Femur (tissue), 1 donor: ENCODE measurements around the gene DYRK2.

Experiments
- DNase-seq: peaks from one replicate; pipeline ENCODE4 v3.0.0-alpha.2; 2017

DYRK2 gene

DNA sequence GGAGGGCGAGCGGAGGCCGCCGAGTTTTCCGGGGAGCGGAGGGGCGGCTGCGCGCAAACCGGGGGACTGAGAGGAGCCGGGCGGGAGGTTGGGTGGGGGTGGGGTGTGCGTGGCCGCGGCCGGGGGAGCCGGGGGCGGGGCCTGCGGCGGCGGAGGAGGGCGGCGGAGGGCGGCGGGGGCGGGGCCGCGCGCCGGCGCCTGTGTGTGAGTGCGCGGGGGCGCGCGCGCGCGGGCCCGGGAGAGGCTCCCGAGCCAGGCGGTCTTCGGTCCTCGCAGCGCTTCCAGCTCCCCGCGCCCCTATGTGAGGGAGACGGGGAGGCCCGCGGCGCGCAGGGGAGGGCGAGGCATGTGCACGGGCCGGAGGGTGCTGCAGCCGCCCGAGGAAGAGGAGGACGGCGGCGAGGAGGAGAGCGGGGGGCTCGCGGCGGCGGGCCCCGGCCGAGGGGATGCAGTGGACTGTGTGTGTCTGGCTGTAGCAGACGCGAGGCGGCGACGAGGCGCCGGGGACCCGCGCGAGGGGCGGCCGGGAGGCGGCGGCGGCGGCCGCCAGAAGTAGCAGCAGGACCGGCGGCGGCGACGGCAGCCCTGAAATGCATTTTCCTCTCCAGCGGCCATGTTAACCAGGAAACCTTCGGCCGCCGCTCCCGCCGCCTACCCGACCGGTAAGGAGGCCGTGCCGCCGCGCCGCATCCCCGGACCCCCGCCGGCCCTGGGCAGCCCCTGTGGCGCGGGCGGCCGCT, at the start of gene DYRK2:
TSS of gene DYRK2 (plus strand) at position 225 of the 740 bp plus-strand sequence. CDS start at position 614, 389 bp downstream.
- peak; percentile 90 for DNase-seq

DNA sequence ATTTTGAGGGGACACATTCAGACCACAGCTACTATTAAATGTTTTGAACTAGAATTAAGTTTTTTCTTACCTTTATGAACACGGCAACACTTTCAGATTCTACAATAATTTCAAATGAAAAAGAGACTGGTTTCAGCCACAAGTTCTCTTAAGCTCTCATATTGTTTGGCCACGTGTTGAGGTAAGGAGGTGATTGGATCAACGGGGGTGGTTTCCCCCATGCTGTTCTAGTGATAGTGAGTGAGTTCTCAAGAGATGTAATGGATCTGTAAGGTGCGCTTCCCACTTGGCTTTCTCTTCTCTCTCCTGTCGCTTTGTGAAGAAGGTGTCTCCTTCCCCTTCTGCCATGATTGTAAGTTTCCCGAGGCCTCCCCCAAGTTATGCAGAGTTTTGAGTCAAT, 48.9 kb upstream of the DYRK2 start:
- DNase-seq = no peak

DNA sequence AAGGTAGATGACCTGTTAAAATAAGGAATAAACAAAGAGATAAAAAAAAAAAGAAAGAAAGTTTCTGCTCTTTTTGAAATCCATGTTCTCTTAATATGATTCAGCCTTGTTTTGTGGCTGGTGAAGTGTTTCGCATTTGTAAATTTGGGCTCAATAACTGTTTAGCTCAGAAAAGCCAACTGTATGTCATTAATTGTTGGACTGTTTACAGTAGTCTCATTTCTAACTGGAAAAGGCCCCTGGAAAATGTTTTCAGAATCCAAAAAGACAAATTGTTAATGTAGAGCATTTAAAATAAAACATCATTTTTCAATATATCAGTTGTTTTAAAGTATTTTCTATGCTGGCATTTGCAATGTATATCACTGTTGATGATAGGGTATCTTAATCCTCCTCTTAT, 47.4 kb upstream of the DYRK2 start:
- no peak for DNase-seq

DNA sequence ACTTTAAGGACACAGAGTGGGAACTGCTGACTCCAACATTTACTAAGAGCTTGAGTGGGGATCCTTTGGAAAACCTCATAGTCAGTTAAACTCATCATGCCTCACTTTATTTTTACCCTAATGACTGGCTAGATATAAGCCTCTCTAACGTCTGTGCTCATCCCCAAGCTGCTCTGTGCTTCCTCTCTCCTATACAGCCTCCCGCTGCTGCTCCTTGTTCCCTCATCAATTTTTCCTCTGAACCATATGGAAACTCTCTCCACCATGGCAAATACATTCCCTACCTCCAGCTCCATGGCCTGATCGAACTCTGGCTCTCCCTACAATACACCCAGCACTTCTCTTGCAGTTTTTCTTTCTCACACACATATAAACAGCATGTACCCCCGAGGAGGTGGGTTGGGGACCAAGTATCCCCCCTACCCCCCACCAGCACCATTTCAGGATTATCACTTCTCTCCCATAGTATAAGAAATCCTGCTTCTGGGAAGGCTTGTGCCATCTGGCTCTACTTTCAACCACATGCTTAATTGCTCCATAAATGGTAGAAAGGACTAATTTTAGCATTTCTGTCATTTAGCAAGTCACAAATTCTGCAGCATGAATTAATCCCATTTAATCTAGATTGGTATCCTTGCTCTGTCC, 39.2 kb upstream of the DYRK2 start:
- no peak for DNase-seq

DNA sequence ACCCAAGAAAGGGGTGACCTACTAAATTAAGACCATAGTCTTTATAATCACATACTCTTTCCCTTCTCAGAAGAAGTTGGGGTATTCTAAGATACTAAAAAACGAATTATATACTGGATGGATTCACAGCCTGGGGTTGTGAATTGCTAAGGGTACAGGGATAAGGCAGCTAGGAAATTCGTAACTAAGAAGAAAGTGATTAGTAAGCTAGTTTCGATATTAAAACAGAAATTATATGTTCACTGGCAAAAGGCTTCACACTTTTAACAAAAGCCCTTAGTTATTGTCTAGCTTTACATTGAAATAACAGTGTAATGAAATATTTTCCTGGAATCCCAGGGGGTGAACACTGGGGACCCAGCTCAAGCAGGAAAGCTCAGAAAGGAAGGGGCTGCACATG, 35.5 kb upstream of the DYRK2 start:
- DNase-seq = no peak

DNA sequence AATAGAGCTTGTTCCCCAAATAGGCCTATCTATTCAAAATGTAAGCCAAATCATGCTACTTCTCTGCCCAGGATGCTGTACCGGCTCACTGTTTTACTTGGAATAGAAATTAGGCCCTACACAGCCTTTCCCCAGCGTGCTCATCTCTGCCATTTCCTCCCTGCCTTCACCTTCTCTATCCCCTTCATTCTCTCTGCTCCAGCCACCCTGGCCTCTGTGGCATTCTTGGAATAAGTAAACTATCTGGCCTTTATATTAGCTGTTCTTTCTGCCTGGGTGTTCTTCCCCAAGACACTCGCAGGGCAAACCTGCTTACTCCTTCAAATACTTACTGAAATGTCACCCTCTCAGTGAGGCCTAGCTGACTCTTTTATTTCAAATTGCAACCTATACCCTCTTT, 30.9 kb upstream of the DYRK2 start:
- no peak for DNase-seq

DNA sequence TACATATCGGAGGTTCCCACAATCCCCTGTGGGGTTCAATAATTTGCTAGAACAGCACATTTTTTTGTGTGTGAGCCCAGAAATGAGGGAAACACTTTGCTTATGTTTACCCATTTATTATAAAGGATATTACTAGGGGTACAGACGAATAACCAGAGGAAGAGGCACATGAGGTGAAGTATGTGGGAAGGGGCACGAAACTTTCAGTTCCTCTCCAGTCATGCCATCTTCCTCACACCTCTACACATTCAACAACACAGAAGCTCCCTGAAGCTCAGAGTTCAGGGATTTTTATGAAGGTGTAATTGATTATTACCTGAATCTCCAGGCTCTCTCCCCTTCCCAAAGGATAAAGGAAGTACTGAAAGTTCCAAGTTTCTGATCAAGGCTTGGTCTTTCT, 30.2 kb upstream of the DYRK2 start:
- no peak for DNase-seq

DNA sequence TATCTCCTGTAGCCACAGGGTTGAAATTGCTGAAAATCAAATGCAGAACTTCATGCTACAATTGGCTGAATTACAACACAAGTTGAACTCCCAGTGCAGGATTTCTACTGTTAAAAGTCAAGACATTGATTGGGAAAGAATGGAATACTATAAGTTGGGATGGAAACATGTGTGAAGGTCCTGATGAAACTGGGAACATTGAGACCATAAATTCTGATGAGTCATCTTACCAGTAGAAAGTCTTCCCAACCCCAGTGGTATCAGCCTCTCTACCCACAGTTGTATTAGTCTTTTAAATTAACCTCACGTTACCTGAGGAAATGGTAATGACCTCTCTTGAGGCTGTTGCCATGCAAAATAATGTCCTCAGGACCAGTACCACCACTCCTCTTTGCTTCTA, 27.4 kb upstream of the DYRK2 start:
- DNase-seq = no peak

DNA sequence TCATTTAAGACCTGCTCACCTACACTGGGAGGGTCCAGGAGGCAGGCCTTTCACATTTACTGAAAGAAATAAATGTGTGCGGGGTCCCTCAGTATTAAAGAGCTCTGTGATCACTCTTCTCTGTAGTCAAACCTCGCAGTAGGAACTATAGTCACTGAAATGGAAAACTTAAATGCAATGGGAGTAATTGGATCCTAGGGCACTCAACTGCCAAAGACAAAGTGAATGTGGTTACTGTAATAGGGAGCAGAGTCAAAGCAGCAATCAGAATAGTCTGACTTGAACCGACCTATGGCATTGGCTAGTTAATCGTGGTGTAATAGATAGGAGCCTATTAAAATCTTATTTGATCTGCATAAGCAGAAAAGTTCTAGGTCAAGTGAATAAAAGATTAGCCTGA, 26.6 kb upstream of the DYRK2 start:
- DNase-seq = no peak

DNA sequence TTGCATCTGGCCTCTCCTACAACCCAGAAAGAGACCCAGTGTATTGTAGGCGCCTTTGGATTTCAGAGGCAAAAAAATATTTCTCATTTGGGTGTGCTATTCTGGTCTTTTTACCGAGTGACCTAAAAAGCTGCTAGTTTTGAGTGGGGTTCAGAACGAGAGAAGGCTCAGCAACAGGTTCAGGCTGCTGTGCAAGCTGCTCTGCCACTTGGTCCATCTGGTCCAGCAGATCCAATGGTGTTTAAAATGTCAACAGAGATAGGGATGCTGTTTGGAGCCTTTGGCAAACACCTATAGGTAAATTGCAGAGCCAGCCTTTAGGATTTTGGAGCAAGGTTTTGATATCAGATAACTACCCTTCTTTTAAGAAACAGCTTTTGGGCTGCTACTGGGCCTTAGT, 25.3 kb upstream of the DYRK2 start:
- no peak for DNase-seq

DNA sequence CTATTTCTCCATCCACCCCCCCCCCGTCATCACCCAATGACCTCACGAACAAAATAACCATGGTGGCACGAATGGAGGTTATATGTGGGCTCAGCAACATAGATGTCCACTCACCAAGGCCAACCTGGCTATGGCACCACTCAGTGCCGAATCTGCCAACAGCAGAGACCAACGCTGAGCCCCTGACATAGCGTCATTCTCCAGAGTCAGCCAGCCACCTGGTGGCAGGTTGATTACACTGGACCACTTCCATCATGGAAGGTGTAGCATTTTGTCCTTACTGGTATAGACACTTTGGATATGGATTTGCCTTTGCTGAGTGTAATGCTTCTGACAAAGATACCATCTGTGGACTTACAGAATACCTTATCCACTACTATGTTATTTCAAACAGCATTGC, 24.2 kb upstream of the DYRK2 start:
- DNase-seq = no peak

DNA sequence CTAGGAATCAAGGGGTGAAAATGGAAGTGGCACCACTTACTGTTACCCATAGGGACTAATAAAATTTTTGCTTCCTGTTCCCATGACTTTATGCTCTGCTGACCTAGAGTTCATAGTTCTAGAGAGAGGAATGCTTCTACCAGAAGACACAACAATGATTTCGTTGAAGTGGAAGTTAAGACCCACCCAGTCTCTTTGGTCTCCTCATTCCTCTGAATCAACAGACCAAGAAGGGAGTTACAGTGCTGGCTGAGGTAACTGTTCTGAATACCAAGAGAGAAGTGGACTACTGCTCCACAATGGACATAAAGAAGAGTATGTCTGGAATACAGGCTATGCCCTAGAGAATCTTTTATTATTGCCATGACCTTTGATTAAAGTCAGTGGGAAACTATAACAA, 23.5 kb upstream of the DYRK2 start:
- DNase-seq = no peak

DNA sequence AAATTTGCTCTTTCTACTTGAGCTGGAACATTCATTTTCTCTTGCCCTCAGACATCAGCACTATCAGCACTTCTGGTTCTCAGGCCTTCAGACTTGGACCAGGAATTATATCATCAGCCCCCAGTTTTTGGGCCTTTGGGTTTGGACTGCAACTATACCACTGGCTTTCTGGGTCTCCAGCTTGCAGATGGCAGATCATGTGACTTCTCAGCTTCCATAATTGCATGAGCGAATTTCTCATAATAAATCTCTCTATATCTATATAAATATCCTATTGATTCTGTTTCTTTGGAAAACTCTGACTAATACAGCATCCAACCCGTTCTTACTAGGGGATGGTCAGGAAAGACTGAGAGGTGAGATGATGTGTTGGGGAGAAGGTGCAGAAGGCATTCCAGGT, 22.4 kb upstream of the DYRK2 start:
- DNase-seq = no peak

DNA sequence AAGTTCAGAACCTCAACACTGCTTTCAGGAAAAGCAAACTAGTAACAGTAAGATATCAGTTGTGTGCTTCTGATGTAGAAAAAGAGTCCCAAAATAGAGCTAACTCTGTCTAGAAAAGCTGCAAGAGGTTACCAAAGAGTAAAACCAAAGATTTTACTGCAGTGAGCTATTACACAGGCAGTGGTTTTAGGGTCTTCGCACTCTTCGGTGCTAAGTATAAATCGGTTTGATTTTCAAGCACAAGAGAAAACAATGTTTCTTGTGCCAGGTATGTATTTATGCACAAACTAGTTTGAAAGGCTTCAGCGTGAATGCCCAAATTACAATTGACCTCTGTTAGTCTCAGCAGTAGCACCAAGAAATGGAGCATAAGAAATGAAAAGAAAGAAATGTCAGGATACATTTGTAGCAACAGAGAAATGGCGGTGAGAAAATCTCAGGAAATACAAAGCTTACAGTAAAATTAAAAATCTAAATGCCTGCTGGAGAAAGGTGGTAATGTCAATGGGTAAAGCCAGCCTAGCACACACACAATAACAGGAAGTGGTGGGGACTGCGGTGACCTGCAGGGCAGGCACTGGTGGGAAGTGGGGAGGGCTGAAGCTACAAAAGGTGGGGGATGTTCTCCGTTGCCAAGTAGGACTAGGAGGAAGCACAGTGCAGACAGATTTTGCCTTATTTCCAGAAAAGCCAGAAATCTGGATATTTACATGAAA, 18.0 kb upstream of the DYRK2 start:
- DNase-seq = peak; percentile 72

DNA sequence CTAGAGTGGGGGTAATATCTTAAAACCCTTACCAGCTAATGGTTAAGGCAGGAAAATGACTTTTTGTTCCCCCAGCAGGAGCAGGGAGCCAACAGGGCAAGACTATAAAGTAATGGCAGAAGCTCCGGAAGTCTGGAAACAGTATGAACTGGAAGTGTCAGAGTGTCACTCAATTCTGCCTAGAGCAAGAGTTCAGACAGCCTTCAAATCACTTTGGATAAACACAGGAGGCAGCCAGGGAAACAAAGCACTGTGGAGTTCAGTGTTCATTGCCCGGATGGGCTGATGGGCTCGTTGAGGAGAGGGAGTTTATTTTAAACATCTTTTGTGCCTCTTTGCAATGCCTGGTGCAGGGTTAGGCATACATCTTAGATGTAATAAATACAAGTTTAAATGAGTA, 16.5 kb upstream of the DYRK2 start:
- no peak for DNase-seq

DNA sequence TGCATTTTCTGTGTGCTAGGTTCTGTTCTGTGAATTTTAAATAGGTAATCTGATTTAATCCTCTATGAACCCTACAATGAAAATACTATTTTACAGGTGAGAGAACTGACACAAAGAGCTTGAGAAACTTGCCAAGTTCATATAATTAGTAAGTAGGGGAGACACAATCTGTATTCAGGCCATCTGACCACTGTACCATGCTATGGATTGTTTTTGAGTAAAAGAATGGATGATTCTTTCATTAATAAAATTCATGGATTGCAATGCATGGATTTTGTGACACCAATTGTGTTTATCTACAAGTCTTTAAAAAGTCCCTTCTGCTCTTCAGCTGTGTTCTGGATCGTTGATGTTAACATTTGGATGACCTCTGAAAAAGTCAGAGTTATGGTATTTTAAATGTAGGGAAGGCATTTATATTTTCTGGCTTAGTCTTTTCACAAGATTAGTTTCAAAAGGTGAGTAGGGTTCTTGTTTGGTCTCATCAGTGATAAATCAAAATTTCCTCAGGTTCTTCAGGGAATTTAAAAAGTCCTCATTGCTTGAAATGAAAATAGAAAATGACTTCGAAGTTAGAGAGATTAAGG, 15.4 kb upstream of the DYRK2 start:
- no peak for DNase-seq

DNA sequence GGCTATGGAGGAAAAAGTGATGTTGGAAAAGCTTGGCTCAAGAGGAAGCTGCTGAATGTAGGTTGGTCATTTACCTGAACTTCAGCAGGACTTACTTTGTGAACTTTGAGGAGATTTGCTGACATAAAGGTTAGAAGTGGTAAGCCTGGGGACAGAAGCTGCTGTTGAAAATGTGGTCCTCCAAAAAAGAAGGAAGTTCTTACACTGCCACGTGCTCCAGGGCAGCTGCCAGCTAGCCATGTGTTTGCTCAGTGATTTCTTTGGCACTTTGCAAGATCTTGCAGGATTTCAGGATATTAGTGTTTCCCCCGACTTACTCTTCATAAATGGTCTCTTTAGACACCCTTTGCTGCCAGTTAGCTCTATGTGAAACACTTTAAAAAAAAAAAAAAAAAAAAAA, 14.8 kb upstream of the DYRK2 start:
- DNase-seq = peak; percentile 40

DNA sequence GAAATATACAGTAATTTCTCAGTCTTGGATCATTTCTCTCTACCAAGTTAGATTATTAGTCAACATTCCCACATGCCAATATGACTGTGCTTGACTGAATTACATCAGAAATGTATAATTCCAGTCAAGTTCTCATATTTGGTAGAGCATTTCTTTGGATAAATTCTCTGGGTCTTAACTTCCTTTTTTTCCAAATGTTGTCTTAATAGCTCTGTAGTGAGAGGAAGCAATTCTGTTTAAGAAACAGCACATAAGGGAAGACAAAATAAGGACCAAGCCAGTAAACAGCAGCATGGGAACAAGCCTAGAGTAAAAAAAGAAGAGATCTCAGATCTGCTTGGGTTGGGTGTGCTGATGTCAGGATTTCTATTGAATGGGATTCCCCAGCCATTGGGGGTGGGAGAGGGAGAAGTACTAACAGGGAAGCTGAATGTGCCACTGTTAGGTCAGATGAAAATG, 14.2 kb upstream of the DYRK2 start:
- no peak for DNase-seq

DNA sequence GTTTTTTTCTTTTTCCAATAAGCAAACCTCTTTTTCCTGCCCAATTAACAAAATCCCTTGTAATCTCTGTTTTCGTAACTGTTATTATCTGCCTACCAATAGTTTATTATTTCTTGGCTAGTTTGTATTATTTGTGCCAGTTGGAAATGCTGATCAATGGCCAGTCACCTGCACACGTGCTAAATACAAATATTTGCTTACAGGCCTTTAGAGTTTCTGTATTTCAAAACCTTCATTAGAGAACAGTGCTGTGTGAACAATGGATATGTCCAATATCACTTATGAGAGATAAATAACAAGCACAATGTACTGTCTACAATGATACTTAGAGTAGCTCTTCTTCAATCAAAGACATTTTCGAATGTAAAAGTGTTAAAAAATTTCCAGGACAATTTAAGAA, 10.8 kb upstream of the DYRK2 start:
- no peak for DNase-seq

DNA sequence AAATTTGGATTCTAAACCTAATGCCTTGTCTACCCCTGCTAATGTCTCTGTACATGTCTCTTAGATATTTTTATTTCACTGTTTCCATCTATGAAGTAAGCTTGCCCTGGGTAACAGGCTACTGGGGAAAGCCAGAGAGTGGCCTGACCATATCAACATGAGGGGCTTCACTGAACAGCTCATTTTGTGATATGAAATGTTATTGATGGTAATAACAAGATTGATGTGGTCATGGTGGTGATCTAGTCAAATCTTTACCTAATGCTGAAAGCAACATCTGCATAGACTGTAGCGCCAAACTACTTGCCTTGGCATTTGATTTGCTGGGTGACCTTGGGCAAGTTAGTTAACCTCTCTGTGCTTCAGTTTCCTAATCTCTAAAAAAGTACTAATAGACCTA, 9.9 kb upstream of the DYRK2 start:
- DNase-seq = no peak

DNA sequence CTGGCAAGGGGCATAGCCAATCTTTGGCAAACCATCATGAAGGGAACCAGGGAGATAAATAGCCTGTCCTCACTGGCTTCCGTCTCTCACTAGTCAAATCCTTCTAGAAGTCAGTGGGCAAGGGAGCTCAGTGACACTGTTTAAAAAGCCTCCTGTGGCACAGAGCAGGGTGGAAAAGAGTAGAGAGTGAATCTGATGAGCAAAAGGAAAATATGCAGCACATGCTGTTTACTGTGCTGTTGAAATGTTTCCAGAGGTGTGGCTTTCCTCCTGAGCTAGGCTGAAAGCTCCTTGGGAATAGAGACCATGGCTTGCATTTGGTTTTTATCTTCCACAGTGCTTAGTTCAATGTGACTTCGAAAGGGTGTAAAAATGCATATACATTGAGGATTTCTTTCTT, 7.7 kb upstream of the DYRK2 start:
- no peak for DNase-seq

DNA sequence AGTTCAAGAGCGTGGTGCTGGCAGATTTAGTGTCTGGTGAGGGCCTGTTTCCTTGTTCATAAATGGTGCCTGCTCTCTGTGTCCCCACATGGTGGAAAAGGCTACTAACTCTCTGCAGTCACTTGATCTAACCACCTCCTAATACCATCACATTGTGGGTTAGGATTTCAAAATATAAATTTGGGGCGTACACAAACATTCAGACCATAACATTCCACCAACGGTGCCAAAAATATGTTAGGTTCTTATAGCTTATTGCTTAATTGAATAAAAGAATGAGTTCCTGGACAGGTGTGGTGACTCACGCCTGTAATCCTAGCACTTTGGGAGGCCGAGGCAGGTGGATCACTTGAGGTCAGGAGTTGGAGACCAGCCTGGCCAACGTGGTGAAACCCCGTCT, 3.4 kb upstream of the DYRK2 start:
- no peak for DNase-seq

DNA sequence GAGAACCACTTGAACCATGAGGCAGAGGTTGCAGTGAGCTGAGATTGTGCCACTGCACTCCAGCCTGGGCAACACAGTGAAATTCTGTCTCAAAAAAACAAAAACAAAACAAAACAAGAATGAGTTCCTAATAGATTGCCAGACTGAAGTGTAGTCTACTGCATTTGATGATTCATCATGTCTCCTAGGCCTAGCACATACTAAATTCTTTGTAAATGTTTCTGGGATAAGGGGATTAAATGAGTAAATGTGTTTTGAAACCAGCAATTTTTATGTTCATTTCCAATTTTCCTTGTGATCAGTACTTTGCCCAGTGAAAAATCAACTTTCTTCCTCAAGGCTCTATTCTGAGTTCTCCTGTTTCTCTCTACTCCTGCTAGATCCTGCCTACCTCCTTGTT, 2.9 kb upstream of the DYRK2 start:
- no peak for DNase-seq

DNA sequence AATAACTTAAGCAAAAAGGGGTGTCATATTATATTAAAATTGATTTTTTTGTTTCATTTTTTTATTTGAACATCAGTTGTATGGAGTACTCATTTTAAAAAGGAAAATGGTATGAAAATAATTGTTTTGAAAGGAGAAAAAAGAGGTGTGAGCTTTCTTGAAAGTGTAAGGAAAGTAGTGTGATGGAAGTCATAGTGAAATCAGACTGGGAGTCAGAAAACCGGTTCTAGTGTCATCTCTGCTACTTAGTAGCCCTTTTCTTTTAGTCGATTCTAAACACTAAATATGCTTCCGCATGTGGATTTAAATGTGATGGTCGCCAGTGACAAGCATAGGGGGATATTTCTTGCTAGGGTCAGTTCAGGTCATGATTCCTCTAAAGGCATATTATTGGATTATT, 1.8 kb upstream of the DYRK2 start:
- DNase-seq = no peak
